GM23248 (cell line): ENCODE data around the gene EPB41L5.

Experiments used
- EZH2 ChIP-seq: fragments of 200-600 bp; sonication (generic); IDR thresholded peaks from 2 replicates; pipeline ENCODE4 v1.6.1; 2018; ENCODE audit warnings: antibody characterized with exemption, mild to moderate bottlenecking; ENCODE audit not compliant: insufficient read depth, poor library complexity, severe bottlenecking
- EZH2phosphoT487 ChIP-seq: fragments of 200-600 bp; sonication (generic); IDR thresholded peaks from 2 replicates; pipeline ENCODE4 v1.6.1; 2018; ENCODE audit warnings: antibody characterized with exemption, moderate library complexity, mild to moderate bottlenecking, low read depth; ENCODE audit not compliant: insufficient read depth

GRCh38 chr2:120219766-120220165, 206.9 kb downstream of the EPB41L5 start:
- no peak for TF ChIP-seq EZH2phosphoT487
- TF ChIP-seq EZH2, result no peak
